KMS-11 (cell line): ENCODE measurements around the gene LCTL.
"Not testable (repeated sequence)": the region's sequence is repeated elsewhere in the genome, so short reads cannot be mapped to it uniquely, and the experiment has no call there.

ENCODE experiments used
- H2AFZ ChIP-seq: fragments of 200-600 bp; sonication (generic); 2 replicates; pipeline ENCODE4 v1.6.1; 2016; ENCODE audit warnings: antibody characterized with exemption, mixed run types, low read depth
- H3K27ac ChIP-seq: fragments of 200-600 bp; sonication (generic); 2 replicates; pipeline ENCODE4 v1.6.1; 2016; ENCODE audit warnings: mild to moderate bottlenecking, mixed run types
- H3K27me3 ChIP-seq: fragments of 200-600 bp; sonication (generic); 2 replicates; pipeline ENCODE4 v1.6.1; 2017; ENCODE audit warnings: mild to moderate bottlenecking, low read depth, mixed run types, moderate library complexity; ENCODE audit not compliant: insufficient read depth
- H3K36me3 ChIP-seq: fragments of 200-600 bp; sonication (generic); 2 replicates; pipeline ENCODE4 v1.6.1; 2017; ENCODE audit warnings: mild to moderate bottlenecking, mixed run types; ENCODE audit not compliant: insufficient read depth
- H3K4me1 ChIP-seq: fragments of 200-600 bp; sonication (generic); 2 replicates; pipeline ENCODE4 v1.6.1; 2016; ENCODE audit warnings: mild to moderate bottlenecking, low read depth, mixed run types; ENCODE audit not compliant: poor library complexity, severe bottlenecking
- H3K4me2 ChIP-seq: fragments of 200-600 bp; sonication (generic); 2 replicates; pipeline ENCODE4 v1.7.0; 2016; ENCODE audit warnings: mild to moderate bottlenecking, mixed run types
- H3K4me3 ChIP-seq: fragments of 200-600 bp; sonication (generic); IDR thresholded peaks from 2 replicates; pipeline ENCODE4 v1.6.1; 2017; ENCODE audit warnings: low read depth, low read length, mixed read lengths; ENCODE audit not compliant: insufficient read depth
- H3K79me2 ChIP-seq: fragments of 200-600 bp; sonication (generic); 2 replicates; pipeline ENCODE4 v1.6.1; 2016; ENCODE audit warnings: low read depth, mixed run types; ENCODE audit not compliant: insufficient read depth
- H3K9ac ChIP-seq: fragments of 200-600 bp; sonication (generic); 2 replicates; pipeline ENCODE4 v1.6.1; 2016; ENCODE audit warnings: mild to moderate bottlenecking, mixed run types
- H4K20me1 ChIP-seq: fragments of 200-600 bp; sonication (generic); 2 replicates; pipeline ENCODE4 v1.6.1; 2016; ENCODE audit warnings: mild to moderate bottlenecking, mixed run types; ENCODE audit not compliant: insufficient read depth
- TF ChIP-seq, protein P1 (sequence below): fragments of 200-600 bp; sonication (generic); conservative IDR thresholded peaks from 2 replicates; pipeline ENCODE4 v1.6.1; 2017; ENCODE audit warnings: low read depth, mild to moderate bottlenecking, antibody characterized with exemption, low read length, moderate library complexity, mixed read lengths

Gene LCTL

DNA sequence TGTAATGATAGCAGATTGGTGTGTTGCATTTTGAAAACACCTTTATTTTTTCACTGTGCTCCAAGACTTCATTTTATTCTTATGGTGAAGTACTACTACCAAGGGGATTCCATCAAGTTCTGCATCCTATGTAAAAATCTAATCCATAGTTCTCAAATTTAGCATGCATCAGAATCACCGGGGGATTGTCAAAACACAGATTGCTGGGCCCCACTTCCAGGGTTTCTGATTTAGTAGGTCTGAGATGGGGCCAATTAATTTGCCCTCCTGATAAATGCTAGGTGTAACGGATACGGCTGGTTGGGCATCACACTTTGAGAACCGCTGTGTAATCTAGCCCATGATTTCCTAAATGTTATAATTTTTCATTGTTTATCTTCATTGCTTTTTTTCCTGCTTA is 60.0 kb downstream of the LCTL start:
- Histone ChIP-seq H3K9ac (peak overlapping the region; percentile 98; the same call in 1 of the 2 replicates), H3K36me3 (peaks cover 24% of the 10 kb centered on the region), H3K4me1 (peaks cover 34% of the 10 kb centered on the region), H3K27me3 (no peaks in the 10 kb centered on the region), H2AFZ (peak overlapping the region; percentile 76), H4K20me1 (peaks cover 10% of the 10 kb centered on the region), H3K4me3 (no peak overlapping the region), H3K4me2 (peak overlapping the region; percentile 97), H3K27ac (peak overlapping the region; percentile 96; the same call in 1 of the 2 replicates), H3K79me2 (peaks cover 70% of the 10 kb centered on the region)
- TF ChIP-seq, protein P1, sequence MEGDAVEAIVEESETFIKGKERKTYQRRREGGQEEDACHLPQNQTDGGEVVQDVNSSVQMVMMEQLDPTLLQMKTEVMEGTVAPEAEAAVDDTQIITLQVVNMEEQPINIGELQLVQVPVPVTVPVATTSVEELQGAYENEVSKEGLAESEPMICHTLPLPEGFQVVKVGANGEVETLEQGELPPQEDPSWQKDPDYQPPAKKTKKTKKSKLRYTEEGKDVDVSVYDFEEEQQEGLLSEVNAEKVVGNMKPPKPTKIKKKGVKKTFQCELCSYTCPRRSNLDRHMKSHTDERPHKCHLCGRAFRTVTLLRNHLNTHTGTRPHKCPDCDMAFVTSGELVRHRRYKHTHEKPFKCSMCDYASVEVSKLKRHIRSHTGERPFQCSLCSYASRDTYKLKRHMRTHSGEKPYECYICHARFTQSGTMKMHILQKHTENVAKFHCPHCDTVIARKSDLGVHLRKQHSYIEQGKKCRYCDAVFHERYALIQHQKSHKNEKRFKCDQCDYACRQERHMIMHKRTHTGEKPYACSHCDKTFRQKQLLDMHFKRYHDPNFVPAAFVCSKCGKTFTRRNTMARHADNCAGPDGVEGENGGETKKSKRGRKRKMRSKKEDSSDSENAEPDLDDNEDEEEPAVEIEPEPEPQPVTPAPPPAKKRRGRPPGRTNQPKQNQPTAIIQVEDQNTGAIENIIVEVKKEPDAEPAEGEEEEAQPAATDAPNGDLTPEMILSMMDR = no peak

DNA sequence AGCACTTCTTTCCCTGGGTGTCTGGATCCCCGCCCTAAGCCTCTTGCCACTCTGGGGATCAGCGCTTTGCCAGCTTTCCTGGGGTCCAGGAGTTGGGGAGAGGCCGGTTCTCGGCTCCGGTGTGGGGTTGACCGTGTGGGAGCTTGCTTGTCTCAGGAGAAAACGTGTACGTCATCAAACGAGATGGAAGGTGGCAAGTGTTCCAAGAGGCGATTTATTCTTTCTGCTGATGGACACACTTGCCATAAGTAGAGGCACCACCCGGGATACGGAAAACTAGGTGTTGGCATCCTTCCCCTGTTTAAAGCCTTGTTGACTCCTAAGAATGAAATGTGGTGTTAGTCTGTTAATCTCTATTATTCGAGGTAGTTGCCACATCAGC is 60.4 kb downstream of the LCTL start:
- H3K4me3 ChIP-seq = no peak overlapping the region
- peak overlapping the region; percentile 76 for H2AFZ ChIP-seq
- H4K20me1 ChIP-seq = peaks cover 13% of the 10 kb centered on the region
- H3K36me3 ChIP-seq = peaks cover 28% of the 10 kb centered on the region
- no peaks in the 10 kb centered on the region for H3K27me3 ChIP-seq
- TF ChIP-seq, protein P1 = no peak
- peak overlapping the region; percentile 97 for H3K4me2 ChIP-seq
- peak overlapping the region; percentile 98 for H3K9ac ChIP-seq
- peak overlapping the region; percentile 96 for H3K27ac ChIP-seq
- H3K79me2 ChIP-seq = peaks cover 73% of the 10 kb centered on the region
- peaks cover 38% of the 10 kb centered on the region for H3K4me1 ChIP-seq

DNA sequence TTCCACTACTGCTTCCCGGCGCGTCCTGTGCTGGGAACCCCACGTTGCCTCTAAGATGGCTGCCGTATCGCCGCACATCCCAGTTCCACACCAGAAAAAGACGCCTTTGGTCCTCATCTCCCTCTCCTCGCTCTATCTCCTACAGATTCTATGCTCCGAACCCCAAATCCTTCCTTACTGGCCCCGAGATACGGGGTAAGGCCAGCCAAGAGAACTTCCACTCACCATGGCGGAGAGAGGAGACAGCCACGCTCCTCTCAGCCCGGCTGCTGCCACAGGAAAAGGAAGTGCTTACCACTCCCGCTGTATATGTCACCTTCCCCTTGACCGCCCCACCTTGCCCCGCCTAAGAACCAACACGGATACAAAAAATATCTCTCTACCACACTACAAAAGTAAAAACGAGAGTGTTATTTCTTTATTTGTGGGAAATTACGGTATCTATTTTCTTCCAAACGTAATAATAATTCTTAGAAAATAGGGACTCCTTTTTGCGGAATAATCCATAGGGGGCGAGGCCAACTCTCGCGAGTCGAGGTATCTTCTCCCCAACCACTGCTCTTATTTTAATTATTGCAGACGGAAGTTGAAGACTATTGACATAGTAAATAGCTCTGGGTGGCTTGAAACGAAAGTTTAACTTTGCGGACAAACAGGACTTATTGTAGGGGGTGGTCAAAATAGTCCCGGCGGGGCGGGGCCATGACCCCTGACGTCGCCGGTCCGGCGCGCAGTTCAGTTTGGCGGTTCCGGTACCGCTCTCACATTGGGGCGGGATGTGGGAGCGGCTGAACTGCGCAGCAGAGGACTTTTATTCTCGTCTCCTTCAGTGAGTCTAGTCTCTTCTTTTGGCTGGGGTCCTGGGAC is 61.0 kb downstream of the LCTL start, which contains the start of the genes RPL4 and ZWILCH:
TSS of gene RPL4 (minus strand) at position 293 of the 867 bp plus-strand sequence. CDS start at position 228, 65 bp downstream.
TSS of gene ZWILCH (plus strand) at position 764 of the 867 bp plus-strand sequence. CDS start at position 777, 13 bp downstream.
- TF ChIP-seq, protein P1 = 0 out of 2 replicates have a peak, but pooled peaks have one; percentile 22
- no peaks in the 10 kb centered on the region for H3K27me3 ChIP-seq
- peak within 1 kb of the TSS; percentile 98 for H3K9ac ChIP-seq
- H3K4me1 ChIP-seq = peaks cover 44% of the 10 kb centered on the region
- peaks cover 77% of the 10 kb centered on the region for H3K79me2 ChIP-seq
- H3K4me3 ChIP-seq = no peak within 1 kb of the TSS
- peaks cover 33% of the 10 kb centered on the region for H3K36me3 ChIP-seq
- H2AFZ ChIP-seq = peak within 1 kb of the TSS; percentile 76
- H3K4me2 ChIP-seq = peak within 1 kb of the TSS; percentile 97
- H3K27ac ChIP-seq = peak within 1 kb of the TSS; percentile 96
- H4K20me1 ChIP-seq = peaks cover 13% of the 10 kb centered on the region

DNA sequence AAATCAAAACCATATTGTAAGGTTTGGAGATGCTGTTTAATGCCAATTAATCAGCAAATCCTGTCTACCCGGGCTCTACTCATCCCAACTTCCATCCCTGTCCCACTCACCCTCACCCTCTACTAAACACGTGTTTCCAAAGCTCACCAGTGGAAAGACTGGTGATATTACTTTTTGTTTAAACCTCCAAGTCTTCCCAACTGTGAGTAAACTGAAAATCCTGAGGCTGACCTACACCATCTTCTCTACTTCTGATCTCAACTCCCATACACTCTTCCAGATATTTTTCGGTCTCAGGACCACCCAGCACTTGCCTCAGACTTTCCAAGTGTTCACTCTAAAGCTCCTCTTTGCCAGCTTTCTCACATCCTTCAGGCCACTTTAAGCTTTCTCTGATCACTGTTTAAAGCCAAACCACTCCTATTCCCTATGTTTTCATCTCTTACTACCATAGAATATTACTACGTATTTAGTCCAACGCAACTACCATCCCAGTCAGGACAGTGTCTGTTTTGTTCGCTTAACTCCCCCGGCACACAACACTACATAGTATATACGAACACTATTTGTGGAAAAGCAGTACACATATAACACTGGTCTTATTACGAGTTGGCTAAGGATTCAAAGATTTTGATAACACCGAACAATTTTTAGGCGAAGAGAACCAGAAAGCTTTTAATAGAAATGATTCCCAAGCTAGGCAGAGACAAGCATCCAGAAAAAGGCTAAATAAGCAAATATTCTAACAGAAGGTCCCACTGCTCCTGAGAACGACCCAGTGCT is 61.8 kb downstream of the LCTL start:
- Histone ChIP-seq H3K9ac (peak overlapping the region; percentile 98), H3K27ac (peak overlapping the region; percentile 96), H3K36me3 (peaks cover 35% of the 10 kb centered on the region), H3K27me3 (no peaks in the 10 kb centered on the region), H3K4me2 (peak overlapping the region; percentile 97), H4K20me1 (peaks cover 13% of the 10 kb centered on the region), H3K4me3 (no peak overlapping the region), H3K79me2 (peaks cover 77% of the 10 kb centered on the region), H3K4me1 (peaks cover 53% of the 10 kb centered on the region), H2AFZ (peak overlapping the region; percentile 76; the same call in 1 of the 2 replicates)
- TF ChIP-seq, protein P1 = no peak

DNA sequence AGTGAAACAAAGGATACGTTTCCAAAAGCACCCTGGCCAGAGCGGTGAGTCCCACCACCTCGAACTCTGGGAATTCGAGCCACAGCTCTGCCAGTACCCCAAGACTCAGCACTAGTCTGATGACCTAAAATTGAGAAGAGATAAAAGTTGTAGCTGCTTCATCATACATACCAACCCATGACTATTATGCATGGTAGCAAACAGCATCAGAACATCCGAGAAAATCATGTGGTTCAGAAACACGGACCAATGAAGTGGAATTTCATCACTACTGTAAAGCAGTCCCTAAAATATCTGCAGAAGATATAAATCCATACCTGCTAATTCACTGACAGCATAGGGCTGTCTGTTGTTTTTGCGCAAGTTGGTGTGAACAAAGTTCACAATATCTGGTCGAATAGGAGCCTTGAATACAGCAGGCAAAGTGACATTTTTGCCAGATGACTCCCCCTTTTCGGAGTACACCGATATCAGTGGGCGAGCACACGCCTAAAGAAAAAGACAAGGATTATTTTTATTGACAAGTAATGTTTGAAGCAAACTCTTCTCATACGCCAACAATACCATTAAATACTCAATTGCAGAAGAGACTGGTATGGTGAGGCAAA is 62.7 kb downstream of the LCTL start:
- not testable (repeated sequence) for H3K27me3 ChIP-seq, H3K4me3 ChIP-seq, H2AFZ ChIP-seq
- Histone ChIP-seq H3K79me2 (peaks cover 77% of the 10 kb centered on the region), H3K4me1 (peaks cover 61% of the 10 kb centered on the region), H3K36me3 (peaks cover 36% of the 10 kb centered on the region), H3K9ac (peak overlapping the region; percentile 98), H3K27ac (peak overlapping the region; percentile 96), H3K4me2 (peak overlapping the region; percentile 97), H4K20me1 (peaks cover 13% of the 10 kb centered on the region)
